HepG2 (cell line): ENCODE data around the gene SH3GLB2. TPM values are rescaled to one million over a fixed set of nuclear protein-coding genes. Genes with fewer than 3 reads are reported as not detected.
A peak's percentile ranks its signal among the peaks of the same experiment; 100 is the strongest.

ENCODE experiments used
- ATAC-seq: fragments of 200-7000 bp; cut with Tn5 transposase; 3 replicates; pipeline ENCODE4 v1.9.1; 2020; ENCODE audit warnings: mild to moderate bottlenecking, moderate library complexity
- BruUV-seq: library from RNA; stranded (reverse); fragments of 400-500 nt; replicated peaks from 2 replicates; lab custom pipeline; 2021; lab: Mats Ljungman, UMichigan
- CTCF ChIA-PET: fragments of 300-600 bp; formaldehyde crosslinking; extraction: SDS; loops from one replicate; lab custom pipeline; 2021; ENCODE audit warnings: low total read pairs, inconsistent platforms, low intra/inter-chr PET ratio; lab: Yijun Ruan, JAX
- POLR2A ChIA-PET: fragments of 350-600 bp; sonication (Branson Sonifier 250); formaldehyde crosslinking; loops from one replicate; lab custom pipeline; 2020; ENCODE audit warnings: antibody characterized with exemption, inconsistent platforms; lab: Yijun Ruan, JAX
- DNase-seq: peaks from one replicate; pipeline ENCODE4 v3.0.0-alpha.2; 2015; ENCODE audit warnings: low spot score
- FAIRE-seq: peaks from 3 replicates; lab custom pipeline; 2011; peaks lifted over from hg19 to GRCh38; lab: Jason Lieb, UNC
- H2AFZ ChIP-seq: one replicate; pipeline ENCODE4 v1.6.1; 2011; ENCODE audit warnings: low read length, inconsistent platforms
- H3K27ac ChIP-seq: fragments of 300-600 bp; 3 replicates; pipeline ENCODE4 v1.8.0; 2011; ENCODE audit warnings: mixed run types, mild to moderate bottlenecking, mixed read lengths, low read length, inconsistent platforms; ENCODE audit not compliant: insufficient read depth; ENCODE audit errors: extremely low read length
- H3K27me3 ChIP-seq, 2 experiments: fragments of 200-600 bp in 1 of 2; 2 replicates in 1 of 2; 3 replicates in 1 of 2; pipeline versions ENCODE4 v1.6.0 to v1.8.0; 2011; ENCODE audit warnings: low read length in 2 of 2, mild to moderate bottlenecking in 2 of 2, moderate library complexity in 2 of 2, inconsistent platforms in 1 of 2; ENCODE audit not compliant: insufficient read depth in 2 of 2, control insufficient read depth in 1 of 2
- H3K36me3 ChIP-seq, 2 experiments: fragments of 200-600 bp in 1 of 2; replicated peaks in 1 of 2; 2 replicates in 1 of 2; 3 replicates in 1 of 2; pipeline versions ENCODE4 v1.5.1 to v1.8.0; 2011; ENCODE audit warnings: low read length in 2 of 2, inconsistent platforms in 1 of 2; ENCODE audit not compliant: insufficient read depth in 2 of 2, control insufficient read depth in 1 of 2
- H3K4me1 ChIP-seq: 2 replicates; pipeline ENCODE4 v1.5.1; 2012; ENCODE audit warnings: low read length, inconsistent platforms; ENCODE audit not compliant: insufficient read depth
- H3K4me2 ChIP-seq: 2 replicates; pipeline ENCODE4 v1.6.0; 2011; ENCODE audit warnings: low read depth, low read length, inconsistent platforms
- H3K4me3 ChIP-seq, 3 experiments: fragments of 200-600 bp in 1 of 3; sonication (generic), shearing (Covaris generic) in 1 of 3; replicated peaks in 1 of 3; 2 replicates each; pipeline ENCODE4 v1.5.1; 2011 to 2016; ENCODE audit warnings: low read length in 3 of 3, inconsistent platforms in 2 of 3, low read depth in 2 of 3, mild to moderate bottlenecking in 2 of 3, control low read depth in 1 of 3, mixed read lengths in 1 of 3; ENCODE audit not compliant: insufficient read depth in 1 of 3
- H3K79me2 ChIP-seq: one replicate; pipeline ENCODE4 v1.6.1; 2011; ENCODE audit warnings: low read length, inconsistent platforms; ENCODE audit not compliant: insufficient read depth
- H3K9ac ChIP-seq: 2 replicates; pipeline ENCODE4 v1.6.0; 2011; ENCODE audit warnings: mild to moderate bottlenecking, low read depth, low read length, inconsistent platforms; ENCODE audit not compliant: insufficient read depth
- H3K9me3 ChIP-seq: 2 replicates; pipeline ENCODE4 v1.5.1; 2012; ENCODE audit warnings: mild to moderate bottlenecking, low read length
- H4K20me1 ChIP-seq: 2 replicates; pipeline ENCODE4 v1.6.0; 2011; ENCODE audit warnings: inconsistent platforms, mild to moderate bottlenecking, low read length, moderate library complexity; ENCODE audit not compliant: insufficient read depth
- CBX5 ChIP-seq: sonication (generic); formaldehyde crosslinking; IDR thresholded peaks from 2 replicates; pipeline ENCODE4 v1.4.0; 2020; ENCODE audit warnings: missing genetic modification reagents, borderline replicate concordance
- CEBPB ChIP-seq: IDR thresholded peaks from 2 replicates; pipeline ENCODE4 v1.6.1; 2011; ENCODE audit warnings: low read depth, low read length, improper control_type of control experiment, borderline replicate concordance
- HES4 ChIP-seq: sonication (generic); formaldehyde crosslinking; IDR thresholded peaks from 2 replicates; pipeline ENCODE4 v1.9.0; 2021; ENCODE audit warnings: mild to moderate bottlenecking, missing genetic modification reagents, borderline replicate concordance
- HNF4G ChIP-seq, 2 experiments: sonication (generic) in 1 of 2; formaldehyde crosslinking in 1 of 2; IDR thresholded peaks; 2 replicates each; pipeline versions ENCODE4 v1.4.0 to v1.6.1; 2011 to 2020; ENCODE audit warnings: borderline replicate concordance in 2 of 2, low read depth in 2 of 2, mild to moderate bottlenecking in 2 of 2, low read length in 1 of 2, missing genetic modification reagents in 1 of 2, moderate library complexity in 1 of 2
- MBD4 ChIP-seq: IDR thresholded peaks from 2 replicates; pipeline ENCODE4 v1.6.1; 2012; ENCODE audit warnings: low read length, inconsistent platforms, borderline replicate concordance
- RAD51 ChIP-seq: fragments of 450-650 bp; IDR thresholded peaks from 2 replicates; pipeline ENCODE4 v1.6.1; 2016; ENCODE audit warnings: borderline replicate concordance
- RARG ChIP-seq: sonication (generic); formaldehyde crosslinking; IDR thresholded peaks from 2 replicates; pipeline ENCODE4 v1.4.0; 2020; ENCODE audit warnings: low read depth, mild to moderate bottlenecking, missing genetic modification reagents
- SIN3B ChIP-seq: fragments of 150-350 bp; IDR thresholded peaks from 2 replicates; pipeline ENCODE4 v1.6.1; 2014; ENCODE audit warnings: low read length
- SMARCC2 ChIP-seq: fragments of 450-650 bp; IDR thresholded peaks from 2 replicates; pipeline ENCODE4 v1.6.1; 2017; ENCODE audit warnings: antibody characterized with exemption, mild to moderate bottlenecking
- SOX5 ChIP-seq: IDR thresholded peaks from 2 replicates; pipeline ENCODE4 v1.6.1; 2016; ENCODE audit warnings: borderline replicate concordance
- TFAP4 ChIP-seq: sonication (generic); IDR thresholded peaks from 2 replicates; pipeline ENCODE4 v1.6.1; 2016; ENCODE audit warnings: low read depth, borderline replicate concordance
- USF2 ChIP-seq, 2 experiments: sonication (generic) in 1 of 2; formaldehyde crosslinking in 1 of 2; IDR thresholded peaks; 2 replicates each; pipeline versions ENCODE4 v1.5.1 to v1.6.1; 2011 to 2020; ENCODE audit warnings: borderline replicate concordance in 1 of 2, low read depth in 1 of 2, low read length in 1 of 2, mild to moderate bottlenecking in 1 of 2, missing genetic modification reagents in 1 of 2, moderate library complexity in 1 of 2
- ZBTB1 ChIP-seq: sonication (generic); formaldehyde crosslinking; IDR thresholded peaks from 2 replicates; pipeline ENCODE4 v1.4.0; 2020; ENCODE audit warnings: missing genetic modification reagents, borderline replicate concordance
- ZNF335 ChIP-seq: sonication (generic); formaldehyde crosslinking; IDR thresholded peaks from 2 replicates; pipeline ENCODE4 v1.4.0; 2020; ENCODE audit warnings: missing genetic modification reagents
- ZNF644 ChIP-seq: IDR thresholded peaks from 2 replicates; pipeline ENCODE4 v1.6.1; 2016; ENCODE audit warnings: low read depth
- ZNF768 ChIP-seq: sonication (generic); formaldehyde crosslinking; IDR thresholded peaks from 2 replicates; pipeline ENCODE4 v1.4.0; 2020; ENCODE audit warnings: missing genetic modification reagents
- ZSCAN29 ChIP-seq: sonication (generic); formaldehyde crosslinking; conservative IDR thresholded peaks from 2 replicates; pipeline ENCODE4 v1.4.0; 2020; ENCODE audit warnings: mild to moderate bottlenecking, missing genetic modification reagents
- WGBS: methylation state at CpG from one replicate; pipeline ENCODE4 v1.1.6; 2017; ENCODE audit warnings: low lambda C conversion rate; 5-methylcytosine and 5-hydroxymethylcytosine counted together
- in situ Hi-C: cut with HindIII; loops from 2 replicates; pipeline ENCODE4 v1.10.0; 2017; ENCODE audit warnings: low pct_unique_long_range_greater_than_20kb; ENCODE audit not compliant: extremely low pct_ligation_motif_present
- intact Hi-C: fragments of 100-400 bp; cut with micrococcal nuclease; formaldehyde crosslinking; loops from one replicate; pipeline ENCODE4 v1.10.0; 2022; ENCODE audit not compliant: unreplicated experiment
- polyA plus RNA-seq, 8 experiments: library from polyadenylated mRNA; depleted of rRNA in 3 of 8; stranded (reverse) in 7 of 8; unstranded in 1 of 8; fragments of >200 nt; fragmentation: Illumina TruSeq in 4 of 8; extraction: Trizol in 4 of 8; gene quantifications; 2 replicates each; pipeline versions ENCODE4 v1.2.1 to v1.2.3, GENCODE V29; 2011 to 2016; ENCODE audit warnings: low read depth in 4 of 8, missing spikeins in 1 of 8, mixed read lengths in 1 of 8; ENCODE audit not compliant: insufficient read depth in 1 of 8
- total RNA-seq, 5 experiments: library from RNA; depleted of rRNA; stranded (reverse); fragments of >200 nt; fragmentation: Illumina TruSeq; extraction: Trizol; gene quantifications; 2 replicates each; pipeline ENCODE4 v1.2.3, GENCODE V29; 2016; ENCODE audit warnings: low read depth in 1 of 5

The SH3GLB2 gene
- total and polyA plus RNA-seq, 2 of the 13 experiments (the other 11 are each of a cell fraction or from before 2014, with no cell fraction given) = 24.0 to 40.6 TPM

- Histone ChIP-seq H3K4me3 (no peak overlapping the region), H3K9me3 (no peaks in the 10 kb centered on the region), H2AFZ (no peak overlapping the region), H4K20me1 (no peaks in the 10 kb centered on the region), H3K27me3 (no peaks in the 10 kb centered on the region), H3K4me2 (no peak overlapping the region)
- CTCF ChIA-PET = no interaction called here
- no TSS peak for BruUV-seq
- WGBS = 89% methylated on average over 8 of the region's 8 CpGs
- DNase-seq = no peak
- TF ChIP-seq CEBPB (peak; percentile 73), CBX5 (CRISPR knock-in tag) (no peak)
- TF ChIP-seq, all 625 proteins: peak for 1
- H3K27ac ChIP-seq = no peak overlapping the region
- H3K4me1 ChIP-seq = no peaks in the 10 kb centered on the region
- H3K9ac ChIP-seq = no peak overlapping the region
- intact Hi-C loops = no loop called here
- in situ Hi-C loops = no loop called here
- no peak for FAIRE-seq
- ATAC-seq = no peak
- H3K79me2 ChIP-seq = no peaks in the 10 kb centered on the region
- POLR2A ChIA-PET = no interaction called here
- peaks cover 9 to 17% of the 10 kb centered on the region in 2 experiments; a peak in 4 of 5 replicates for H3K36me3 ChIP-seq
These were observed 13.5 kb downstream of the SH3GLB2 start for GRCh38 chr9:129014608-129015007.

GRCh38 chr9:129014124-129014523 lies 14.0 kb downstream of the SH3GLB2 start:
- peaks cover 9 to 17% of the 10 kb centered on the region in 2 experiments; a peak in 4 of 5 replicates for H3K36me3 ChIP-seq
- no peak overlapping the region for H2AFZ ChIP-seq
- H3K27me3 ChIP-seq = no peaks in the 10 kb centered on the region
- H3K9ac ChIP-seq = no peak overlapping the region
- in situ Hi-C loops (no loop called here), intact Hi-C loops (no loop called here)
- H3K79me2 ChIP-seq = no peaks in the 10 kb centered on the region
- ChIA-PET CTCF (no interaction called here), POLR2A (no interaction called here)
- DNase-seq = no peak
- H3K9me3 ChIP-seq = no peaks in the 10 kb centered on the region
- H3K27ac ChIP-seq = no peak overlapping the region
- WGBS = 100% methylated on average over 3 of the region's 11 CpGs
- H3K4me2 ChIP-seq = no peak overlapping the region
- H4K20me1 ChIP-seq = no peaks in the 10 kb centered on the region
- ATAC-seq = no peak
- BruUV-seq = no TSS peak
- no peaks in the 10 kb centered on the region for H3K4me1 ChIP-seq
- FAIRE-seq = no peak
- H3K4me3 ChIP-seq = no peak overlapping the region
- TF ChIP-seq SIN3B (no peak), ZBTB1 (CRISPR knock-in tag) (no peak), USF2 (IDR thresholded peaks at IDR 0.05; ENCODE audit: low read depth, low read length) (no peak), USF2 (CRISPR knock-in tag; IDR thresholded peaks at IDR 0.05; ENCODE audit: borderline replicate concordance) (no peak), RARG (CRISPR knock-in tag) (no peak), ZNF644 (no peak), SMARCC2 (no peak), SOX5 (CRISPR knock-in tag) (no peak), ZNF768 (CRISPR knock-in tag) (no peak), RAD51 (no peak), HNF4G (IDR thresholded peaks at IDR 0.05; ENCODE audit: borderline replicate concordance, low read depth, low read length) (no peak), HNF4G (CRISPR knock-in tag; IDR thresholded peaks at IDR 0.05; ENCODE audit: borderline replicate concordance, low read depth) (no peak), TFAP4 (no peak), ZSCAN29 (CRISPR knock-in tag) (no peak), ZNF335 (CRISPR knock-in tag) (no peak), MBD4 (no peak), HES4 (CRISPR knock-in tag) (no peak)
